DOHH2 (cell line): ENCODE measurements around the gene TEX35.

Source experiments
- EZH2phosphoT487 ChIP-seq: fragments of 200-600 bp; sonication (generic); IDR thresholded peaks from 2 replicates; pipeline ENCODE4 v1.6.1; 2017; ENCODE audit warnings: borderline replicate concordance, mild to moderate bottlenecking, antibody characterized with exemption, low read length, moderate library complexity, mixed read lengths
- TF ChIP-seq, protein P1 (sequence below): fragments of 200-600 bp; sonication (generic); IDR thresholded peaks from one replicate; pipeline ENCODE4 v1.5.1; 2014; ENCODE audit warnings: antibody characterized with exemption, mild to moderate bottlenecking, low read depth, low read length; ENCODE audit not compliant: poor library complexity, severe bottlenecking

DNA sequence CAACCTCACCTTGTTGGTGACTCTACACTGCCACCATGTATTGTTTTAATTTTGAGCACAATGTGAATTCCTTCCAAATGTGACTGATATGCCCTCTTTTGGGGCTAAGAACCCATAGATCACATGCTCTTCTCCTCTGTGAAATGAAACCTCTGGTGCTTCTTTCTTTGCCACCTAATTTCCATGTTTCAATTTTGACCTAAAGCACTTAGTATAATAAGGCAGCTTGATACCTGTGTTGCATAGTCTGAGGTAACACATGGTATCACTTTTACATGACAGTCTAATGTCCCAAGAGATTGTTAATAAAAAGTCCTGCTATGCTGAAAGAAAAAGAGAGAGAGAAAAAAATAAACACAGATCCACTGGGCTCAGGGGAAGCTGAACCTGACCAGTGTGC lies 40.4 kb upstream of the TEX35 start:
- TF ChIP-seq, protein P1, sequence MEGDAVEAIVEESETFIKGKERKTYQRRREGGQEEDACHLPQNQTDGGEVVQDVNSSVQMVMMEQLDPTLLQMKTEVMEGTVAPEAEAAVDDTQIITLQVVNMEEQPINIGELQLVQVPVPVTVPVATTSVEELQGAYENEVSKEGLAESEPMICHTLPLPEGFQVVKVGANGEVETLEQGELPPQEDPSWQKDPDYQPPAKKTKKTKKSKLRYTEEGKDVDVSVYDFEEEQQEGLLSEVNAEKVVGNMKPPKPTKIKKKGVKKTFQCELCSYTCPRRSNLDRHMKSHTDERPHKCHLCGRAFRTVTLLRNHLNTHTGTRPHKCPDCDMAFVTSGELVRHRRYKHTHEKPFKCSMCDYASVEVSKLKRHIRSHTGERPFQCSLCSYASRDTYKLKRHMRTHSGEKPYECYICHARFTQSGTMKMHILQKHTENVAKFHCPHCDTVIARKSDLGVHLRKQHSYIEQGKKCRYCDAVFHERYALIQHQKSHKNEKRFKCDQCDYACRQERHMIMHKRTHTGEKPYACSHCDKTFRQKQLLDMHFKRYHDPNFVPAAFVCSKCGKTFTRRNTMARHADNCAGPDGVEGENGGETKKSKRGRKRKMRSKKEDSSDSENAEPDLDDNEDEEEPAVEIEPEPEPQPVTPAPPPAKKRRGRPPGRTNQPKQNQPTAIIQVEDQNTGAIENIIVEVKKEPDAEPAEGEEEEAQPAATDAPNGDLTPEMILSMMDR, result no peak
- no peak for TF ChIP-seq EZH2phosphoT487
